Left ventricle myocardium inferior (tissue), 1 donor: ENCODE data around the gene U2SURP. TPM values are rescaled to one million over a fixed set of nuclear protein-coding genes. Genes with fewer than 3 reads are reported as not detected.

Experiments used
- DNase-seq: peaks from one replicate; pipeline ENCODE4 v3.0.0-alpha.2; 2020
- H3K27ac ChIP-seq: fragments of 200-600 bp; replicated peaks from 2 replicates; pipeline ENCODE4 v1.8.0; 2021
- H3K27me3 ChIP-seq: fragments of 200-600 bp; 2 replicates; pipeline ENCODE4 v1.8.0; 2021; ENCODE audit warnings: low read depth
- H3K36me3 ChIP-seq: fragments of 200-600 bp; 2 replicates; pipeline ENCODE4 v1.8.0; 2021
- H3K4me1 ChIP-seq: fragments of 200-600 bp; 2 replicates; pipeline ENCODE4 v1.8.0; 2021
- H3K4me3 ChIP-seq: fragments of 200-600 bp; 2 replicates; pipeline ENCODE4 v1.8.0; 2021; ENCODE audit warnings: mild to moderate bottlenecking, moderate library complexity
- H3K9me3 ChIP-seq: fragments of 200-600 bp; replicated peaks from 2 replicates; pipeline ENCODE4 v1.8.0; 2021
- CTCF ChIP-seq: fragments of 200-600 bp; IDR thresholded peaks from 2 replicates; pipeline ENCODE4 v1.8.0; 2021; ENCODE audit warnings: antibody characterized with exemption, mild to moderate bottlenecking, borderline replicate concordance
- intact Hi-C: fragments of 100-400 bp; cut with micrococcal nuclease; formaldehyde crosslinking; loops from one replicate; pipeline ENCODE4 v1.11.0; 2022
- total RNA-seq: library from RNA; stranded (reverse); fragmentation: NEBNext Ultra II Directional; extraction: Animal tissue kit (Norgen Biotek cat#: 25700); gene quantifications from one replicate; pipeline ENCODE4 v1.2.1, GENCODE V29; 2021
- donor health status: DM: no; HTN: yes; CAD: no; lungs with severe emphysema.

Gene U2SURP
- total RNA-seq, 1 donor from 2014 or later, result 43.7 TPM

GRCh38 chr3:143002083-143002712, 828 bp downstream of the U2SURP start:
- no peaks in the 10 kb centered on the region for H3K27me3 ChIP-seq
- no peak for TF ChIP-seq CTCF
- intact Hi-C loops, result no loop called here
- no peaks in the 10 kb centered on the region for H3K9me3 ChIP-seq
- DNase-seq, result no peak
- no peaks in the 10 kb centered on the region for H3K36me3 ChIP-seq
- peak overlapping the region; percentile 93 for H3K27ac ChIP-seq
- H3K4me1 ChIP-seq, result peaks cover 82% of the 10 kb centered on the region
- H3K4me3 ChIP-seq, result peak overlapping the region; percentile 97

GRCh38 chr3:143002727-143003126, 1.4 kb downstream of the U2SURP start:
- peak overlapping the region; percentile 97 for H3K4me3 ChIP-seq
- no peak for TF ChIP-seq CTCF
- intact Hi-C loops, result no loop called here
- no peak overlapping the region for H3K27ac ChIP-seq
- no peaks in the 10 kb centered on the region for H3K36me3 ChIP-seq
- no peak for DNase-seq
- no peaks in the 10 kb centered on the region for H3K9me3 ChIP-seq
- no peaks in the 10 kb centered on the region for H3K27me3 ChIP-seq
- H3K4me1 ChIP-seq, result peaks cover 78% of the 10 kb centered on the region

GRCh38 chr3:143004823-143005222, 3.5 kb downstream of the U2SURP start:
- no peak for DNase-seq
- H3K27ac ChIP-seq, result no peak overlapping the region
- no peak for TF ChIP-seq CTCF
- H3K9me3 ChIP-seq, result no peaks in the 10 kb centered on the region
- peaks cover 83% of the 10 kb centered on the region for H3K4me1 ChIP-seq
- intact Hi-C loops, result no loop called here
- no peaks in the 10 kb centered on the region for H3K36me3 ChIP-seq
- H3K27me3 ChIP-seq, result no peaks in the 10 kb centered on the region
- no peak overlapping the region for H3K4me3 ChIP-seq

GRCh38 chr3:143010024-143010423, 8.7 kb downstream of the U2SURP start:
- Histone ChIP-seq H3K36me3 (peaks cover 17% of the 10 kb centered on the region), H3K27me3 (no peaks in the 10 kb centered on the region), H3K4me3 (no peak overlapping the region), H3K9me3 (no peaks in the 10 kb centered on the region), H3K4me1 (peaks cover 54% of the 10 kb centered on the region), H3K27ac (no peak overlapping the region)
- intact Hi-C loops, result no loop called here
- TF ChIP-seq CTCF, result no peak
- no peak for DNase-seq

GRCh38 chr3:143011705-143012104, 10.3 kb downstream of the U2SURP start:
- Histone ChIP-seq H3K27ac (no peak overlapping the region), H3K4me1 (peaks cover 37% of the 10 kb centered on the region), H3K36me3 (peaks cover 27% of the 10 kb centered on the region), H3K9me3 (no peaks in the 10 kb centered on the region), H3K4me3 (no peak overlapping the region), H3K27me3 (no peaks in the 10 kb centered on the region)
- DNase-seq, result no peak
- no peak for TF ChIP-seq CTCF
- intact Hi-C loops, result no loop called here

GRCh38 chr3:143014921-143015320, 13.6 kb downstream of the U2SURP start:
- Histone ChIP-seq H3K4me3 (no peak overlapping the region), H3K27me3 (no peaks in the 10 kb centered on the region), H3K27ac (no peak overlapping the region), H3K9me3 (no peaks in the 10 kb centered on the region), H3K36me3 (peaks cover 57% of the 10 kb centered on the region), H3K4me1 (peaks cover 36% of the 10 kb centered on the region)
- no peak for TF ChIP-seq CTCF
- DNase-seq, result no peak
- intact Hi-C loops, result no loop called here
